ENCODE data around the gene PPP1R9B.

PPP1R9B gene

DNA sequence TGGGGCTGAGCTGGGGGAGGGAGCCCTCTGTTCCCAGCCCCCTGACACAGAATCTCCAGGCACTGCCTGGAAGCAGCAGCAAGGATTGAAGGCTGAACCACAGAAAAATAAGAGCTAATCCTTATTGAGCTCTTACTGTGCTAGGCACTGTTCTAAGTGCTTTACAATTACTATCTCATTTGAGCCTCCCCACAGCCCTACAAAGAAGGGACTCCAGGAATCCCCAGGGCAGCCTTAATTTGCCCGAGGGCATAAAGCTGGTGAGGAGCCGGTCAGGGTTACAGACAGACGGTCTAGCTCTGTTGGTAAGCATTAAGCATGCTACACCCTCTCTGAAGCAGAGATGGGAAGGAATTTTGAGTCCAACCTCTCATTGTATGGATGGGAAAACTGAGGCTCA lies 27.5 kb downstream of the PPP1R9B start:
- peak; percentile 12 for DNase-seq

DNA sequence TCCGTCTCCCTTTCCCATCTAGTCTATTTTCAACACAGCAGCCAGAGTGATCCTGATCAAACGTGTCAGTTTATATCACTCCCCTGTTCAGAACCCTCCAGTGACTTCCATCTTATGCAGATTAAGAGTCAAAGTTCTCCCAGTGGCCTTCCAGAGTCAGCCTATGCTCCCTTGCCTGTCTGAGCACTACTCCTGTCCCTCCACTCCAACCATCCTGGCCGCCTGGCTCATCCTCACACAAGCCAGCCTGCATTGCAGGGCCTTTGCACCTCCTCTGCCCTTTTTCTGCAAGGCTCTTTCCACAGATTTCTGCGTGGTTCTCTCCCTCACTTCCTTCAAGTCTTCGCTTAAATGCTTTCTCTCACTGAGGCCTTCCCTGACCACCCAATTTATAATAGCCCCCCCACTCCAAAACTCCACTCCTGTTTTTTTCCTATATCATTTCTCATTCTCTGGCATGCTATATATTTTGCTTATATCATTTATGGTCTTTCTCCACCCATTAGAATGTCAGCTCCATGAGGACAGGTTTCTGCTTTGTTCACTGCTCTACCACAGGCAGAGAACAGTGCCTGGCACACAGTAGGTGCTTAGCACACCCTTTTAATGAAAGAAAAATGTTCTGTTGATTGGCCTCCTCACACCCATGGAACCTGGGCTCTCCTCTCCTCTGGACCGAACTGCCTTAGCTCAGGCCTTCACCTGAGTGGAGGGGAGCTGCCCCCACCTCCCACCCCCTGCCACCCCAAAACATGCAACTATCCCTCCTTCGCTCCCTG lies 29.8 kb downstream of the PPP1R9B start:
- peak; percentile 4 for DNase-seq

DNA sequence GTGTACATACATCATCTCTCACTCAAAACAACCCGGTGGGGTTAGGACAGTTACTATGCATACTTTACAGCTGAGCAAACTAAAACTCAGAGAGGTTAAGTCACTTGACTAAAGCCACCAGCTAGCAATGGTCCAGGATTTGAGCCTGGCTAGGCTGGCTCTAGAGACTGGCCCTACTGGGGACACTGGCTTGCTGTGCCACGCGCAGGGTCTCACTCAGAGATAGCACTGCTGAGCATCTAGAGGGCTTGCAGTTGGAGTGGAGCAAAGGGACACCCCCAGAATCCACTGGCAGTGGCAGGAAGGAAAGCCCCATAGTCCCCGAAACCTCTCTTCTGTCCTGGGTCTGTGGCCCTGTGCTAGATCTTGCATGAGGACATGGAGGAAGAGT lies 31.7 kb downstream of the PPP1R9B start:
- DNase-seq, result no peak

DNA sequence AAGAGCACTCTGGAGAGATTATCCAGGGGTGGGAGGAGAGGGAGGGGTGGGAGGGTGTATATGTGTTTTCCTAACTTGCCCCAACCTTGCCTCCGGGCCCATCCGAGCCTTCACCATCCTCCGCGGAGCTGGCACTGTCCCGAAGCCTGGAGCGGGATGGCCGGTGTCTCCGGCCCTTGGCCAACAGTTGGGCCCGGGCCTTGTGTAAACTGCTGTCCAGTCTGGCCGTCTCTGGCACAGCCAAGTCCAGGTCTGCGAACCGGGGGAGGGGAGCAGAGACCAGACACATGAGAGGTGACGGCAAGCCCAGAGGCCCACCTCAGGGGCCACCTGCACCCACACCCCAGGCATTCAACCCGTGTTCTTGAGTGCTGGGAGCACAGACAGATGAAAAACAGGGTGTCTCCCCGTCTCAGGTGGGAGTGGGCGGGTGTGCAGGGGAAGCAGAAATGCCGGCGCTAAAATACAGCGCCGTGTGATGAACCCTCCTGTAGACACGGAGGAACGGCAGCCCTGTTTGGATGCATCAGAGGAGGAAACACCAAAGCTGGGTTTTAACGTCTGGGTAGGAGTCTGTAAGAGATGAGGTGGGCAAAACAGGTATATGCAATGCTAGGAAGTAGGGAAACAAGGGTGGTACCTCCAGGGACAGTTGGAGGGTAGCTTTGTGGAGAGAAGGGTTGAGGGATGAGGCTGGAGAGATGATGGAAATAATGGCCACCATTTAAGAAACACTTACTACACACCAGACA lies 32.2 kb downstream of the PPP1R9B start:
- no peak for DNase-seq

DNA sequence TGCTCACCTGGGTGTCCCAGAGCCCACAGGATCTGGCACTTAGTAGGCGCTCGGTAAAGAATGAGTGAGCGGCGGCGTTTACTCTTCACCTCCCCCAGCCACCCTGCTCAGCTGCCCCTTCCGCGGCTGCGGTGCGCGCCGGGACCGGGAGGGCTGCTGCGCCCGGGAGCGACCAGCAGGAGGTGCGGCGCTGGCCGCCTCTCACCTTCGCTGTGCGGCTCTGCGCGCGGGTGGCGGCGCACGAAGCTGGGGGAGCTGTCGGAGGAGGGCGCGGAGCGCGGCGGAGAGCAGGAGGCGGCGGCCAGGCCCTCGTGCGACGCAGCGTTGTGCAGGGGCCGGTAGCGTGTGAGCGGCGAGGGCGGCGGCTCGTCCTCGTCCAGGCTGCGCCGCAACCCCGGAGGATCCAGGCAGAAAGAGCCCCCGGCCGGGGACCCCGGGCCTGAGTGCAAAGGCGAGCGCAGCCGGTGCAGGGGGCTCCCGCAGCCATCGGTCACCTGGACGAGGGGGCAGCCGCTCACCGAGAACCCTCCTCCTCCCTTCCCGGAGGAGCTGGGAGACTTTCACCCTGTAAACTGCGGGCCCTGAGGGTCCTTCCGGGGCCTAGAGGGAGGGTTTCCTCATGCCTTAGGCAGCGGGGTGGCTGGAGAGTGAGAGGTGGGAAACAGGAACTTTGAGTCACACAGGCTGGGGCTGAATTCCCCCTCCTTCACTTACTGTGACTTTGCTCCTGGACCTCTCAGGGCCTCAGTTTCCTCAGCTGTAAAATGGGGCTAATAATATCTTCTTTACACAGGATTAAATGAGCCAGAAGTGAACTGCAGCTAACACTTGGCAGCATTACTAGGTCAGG lies 33.0 kb downstream of the PPP1R9B start:
- DNase-seq, result peak; percentile 80

DNA sequence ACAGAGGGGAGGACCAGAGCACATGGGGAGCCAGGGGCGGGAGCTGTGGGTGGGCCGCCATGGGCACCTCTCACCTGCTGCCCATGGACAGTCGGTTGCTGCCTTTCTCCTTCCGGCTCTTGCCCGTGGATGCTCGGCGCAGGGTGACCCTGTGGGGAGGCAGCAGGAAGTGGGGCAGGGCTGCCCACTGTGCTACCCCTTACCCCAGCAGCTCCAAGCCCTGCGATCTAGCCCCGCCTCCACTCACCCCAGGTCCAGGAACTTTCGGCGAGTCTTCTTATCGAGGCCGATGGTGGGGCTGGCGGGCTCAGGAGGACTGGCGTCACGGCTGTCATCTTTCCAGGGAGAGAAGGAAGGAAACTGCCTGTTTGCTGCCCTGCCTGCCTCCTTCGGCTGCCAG lies 34.7 kb downstream of the PPP1R9B start:
- DNase-seq, result peak; percentile 3

DNA sequence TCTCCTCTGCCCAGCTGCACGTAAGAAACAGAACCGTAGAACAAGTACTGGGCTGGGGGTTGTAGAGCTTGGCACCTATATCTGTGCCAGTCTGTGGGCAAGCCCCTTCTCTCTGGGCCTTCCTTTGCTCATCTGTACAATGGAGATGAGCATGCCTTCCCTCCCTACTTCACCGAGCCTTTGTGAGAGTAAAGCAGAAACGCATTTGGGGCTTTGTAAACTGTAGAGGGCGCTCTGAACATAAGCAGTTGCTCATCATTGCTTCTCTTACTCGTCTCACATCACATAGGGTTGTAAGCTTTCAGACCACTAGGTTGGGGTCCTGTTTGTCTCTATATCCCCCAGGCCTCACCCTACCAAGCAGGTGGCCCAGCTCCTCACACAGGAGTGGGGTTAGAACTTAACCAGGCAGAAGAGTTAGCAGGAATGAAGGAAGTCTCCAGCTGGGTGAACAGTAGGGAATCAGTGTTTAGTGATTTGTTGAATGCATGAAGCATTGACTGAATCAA lies 35.6 kb downstream of the PPP1R9B start:
- DNase-seq, result peak; percentile 65

DNA sequence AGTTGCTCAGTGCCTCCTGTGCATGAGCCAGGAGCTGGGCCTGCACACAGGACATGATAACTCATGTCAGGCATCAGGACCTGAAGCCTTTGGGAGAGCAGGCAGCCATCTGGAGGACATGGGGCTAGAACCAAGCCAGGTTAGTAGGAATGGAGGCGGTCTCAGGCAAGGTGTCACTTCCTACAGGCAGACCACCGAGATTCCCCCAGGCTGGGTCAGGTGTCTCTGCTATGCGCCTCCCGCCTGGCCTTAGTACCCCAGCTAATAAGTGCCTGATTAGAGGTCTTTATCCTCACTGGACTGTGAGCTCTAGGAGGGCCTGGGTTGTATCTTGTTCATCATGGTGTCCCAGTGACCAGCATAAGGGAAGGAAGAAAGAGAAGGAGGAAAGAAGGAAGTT lies 36.1 kb downstream of the PPP1R9B start:
- DNase-seq, result no peak

DNA sequence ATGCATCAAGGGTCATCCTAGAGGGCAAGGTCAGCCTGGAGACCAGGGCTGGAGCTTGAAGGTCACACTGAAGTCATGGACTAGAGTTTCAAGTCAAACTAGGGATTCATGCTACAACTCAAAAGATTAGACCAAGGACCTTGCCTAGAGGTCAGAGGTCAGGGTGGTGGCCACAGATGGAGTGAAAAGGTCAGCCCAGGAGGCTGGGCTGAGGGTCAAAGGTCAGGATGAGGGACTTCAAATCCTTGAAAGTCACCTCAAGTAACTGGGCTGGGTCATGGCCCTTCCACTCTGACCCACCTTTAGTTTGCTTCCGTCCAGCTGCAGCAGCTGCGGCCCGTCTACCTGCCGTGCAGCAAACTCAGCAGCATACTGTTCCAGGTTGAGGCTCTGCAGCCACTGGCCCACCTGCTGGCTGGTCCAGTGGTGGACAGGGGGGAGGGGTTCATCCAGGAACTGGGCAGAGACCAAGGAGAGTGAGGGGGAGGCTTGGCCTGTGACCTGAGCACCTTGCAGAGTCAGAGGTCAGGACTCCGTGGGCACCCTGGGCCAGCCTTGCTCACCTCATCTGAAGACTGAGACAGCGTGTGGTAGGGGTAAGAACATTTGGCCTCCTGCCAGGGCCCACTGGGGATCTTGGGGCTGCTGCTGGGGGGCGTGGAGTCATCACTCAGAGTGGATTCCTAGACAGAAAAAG lies 36.7 kb downstream of the PPP1R9B start:
- no peak for DNase-seq

DNA sequence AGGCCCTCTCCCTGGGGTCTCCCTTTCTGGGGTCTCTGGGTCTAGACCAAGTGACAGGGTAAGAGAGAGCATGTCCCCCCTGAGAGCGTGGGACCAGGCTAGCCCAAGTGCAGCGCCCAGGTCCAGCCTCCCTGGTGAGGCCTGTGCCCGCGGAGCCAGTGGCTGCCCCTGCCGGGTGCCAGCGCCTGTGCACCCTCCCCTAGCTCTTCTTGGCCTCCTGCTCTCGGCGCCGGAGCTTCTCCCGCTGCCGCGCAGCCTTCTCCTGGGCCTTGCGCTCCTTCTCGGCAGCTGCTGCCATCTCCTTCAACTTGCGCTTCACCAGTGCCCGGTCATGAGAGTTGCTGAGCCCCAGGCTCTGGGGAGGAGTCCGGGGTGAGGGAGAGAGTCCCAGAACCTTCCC lies 37.8 kb downstream of the PPP1R9B start:
- no peak for DNase-seq

DNA sequence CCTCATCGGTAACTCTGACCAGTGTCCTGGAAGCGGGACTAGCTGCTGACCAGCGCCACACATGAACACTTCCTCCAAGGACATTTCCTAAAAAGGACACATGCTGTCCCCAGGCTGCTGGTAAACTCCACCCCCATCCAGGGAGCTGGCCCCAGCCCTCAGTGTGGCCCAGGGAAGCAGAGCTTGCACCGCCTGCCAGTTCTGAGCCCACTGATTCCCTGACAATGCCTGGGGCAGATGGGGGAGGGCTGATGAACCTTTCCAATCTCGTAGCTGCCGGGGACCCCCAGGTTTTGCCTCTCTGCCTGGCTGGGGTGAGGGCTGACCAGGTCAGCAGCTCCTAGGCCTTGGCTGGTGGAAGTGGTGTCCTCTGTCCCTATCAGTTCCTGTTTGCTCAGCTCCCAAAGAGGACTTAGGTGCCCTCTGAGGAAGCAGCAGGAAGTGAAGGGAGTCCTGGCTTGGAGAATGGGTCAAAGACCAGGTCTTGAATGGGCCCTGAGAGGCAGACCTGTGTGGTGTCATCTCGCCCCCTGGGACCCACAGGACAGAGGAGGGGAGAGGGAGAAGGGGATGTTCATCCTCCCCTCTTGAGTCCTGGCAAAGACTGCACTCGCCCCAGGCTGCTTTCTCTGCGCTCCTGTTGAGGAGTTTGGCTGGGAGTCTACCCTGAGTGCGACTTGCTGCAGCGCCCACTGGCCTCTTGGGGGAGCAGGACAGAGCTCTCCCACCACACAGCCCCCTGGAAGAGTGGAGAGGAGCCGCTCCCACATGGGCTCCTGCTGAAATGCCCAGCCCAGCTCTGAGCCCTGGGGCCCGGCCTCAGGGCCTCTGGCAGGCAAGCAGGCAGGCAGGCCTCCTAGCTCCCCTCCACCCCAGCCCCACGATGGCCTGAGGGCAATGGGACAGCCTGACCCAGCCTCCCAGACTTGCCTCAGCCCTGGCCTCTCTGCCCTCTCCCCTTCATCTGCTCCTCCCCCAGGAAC lies 38.5 kb downstream of the PPP1R9B start:
- DNase-seq, result no peak

DNA sequence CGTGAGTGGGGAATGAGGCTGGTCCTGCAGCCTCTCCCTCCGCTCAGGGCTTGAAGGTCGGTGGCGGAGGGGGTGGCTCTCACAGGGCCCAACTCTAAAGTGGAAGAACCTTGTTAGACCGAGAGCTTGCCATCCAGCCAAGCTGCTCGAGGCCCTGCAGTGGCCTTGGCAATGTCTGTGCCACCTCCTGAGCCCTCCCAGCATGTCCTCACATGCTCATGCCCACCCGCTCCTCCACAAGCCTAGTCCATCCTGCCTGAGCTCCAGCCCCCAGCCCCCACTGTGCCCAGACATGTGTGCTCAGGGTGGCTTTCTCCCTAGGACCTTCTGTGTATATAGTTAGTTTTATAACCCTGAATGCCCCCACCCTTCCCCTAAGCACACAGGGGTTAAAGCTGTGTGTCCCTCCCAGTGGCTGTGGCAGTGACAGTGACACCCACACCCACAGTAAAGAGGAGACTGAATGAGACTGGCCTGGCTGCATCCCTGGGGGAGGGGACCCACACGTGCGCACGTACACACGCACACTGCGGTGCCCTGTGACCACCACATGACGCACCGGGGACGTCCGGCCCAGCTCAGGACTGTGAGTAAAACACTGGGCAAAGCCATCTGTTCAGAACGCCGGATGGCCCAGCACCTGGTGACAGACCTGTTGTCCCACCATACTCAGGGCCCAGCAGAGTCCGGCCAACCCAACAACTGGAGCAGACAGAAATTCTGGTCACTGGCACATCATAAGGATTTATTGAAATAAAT lies 39.7 kb downstream of the PPP1R9B start:
- no peak for DNase-seq

DNA sequence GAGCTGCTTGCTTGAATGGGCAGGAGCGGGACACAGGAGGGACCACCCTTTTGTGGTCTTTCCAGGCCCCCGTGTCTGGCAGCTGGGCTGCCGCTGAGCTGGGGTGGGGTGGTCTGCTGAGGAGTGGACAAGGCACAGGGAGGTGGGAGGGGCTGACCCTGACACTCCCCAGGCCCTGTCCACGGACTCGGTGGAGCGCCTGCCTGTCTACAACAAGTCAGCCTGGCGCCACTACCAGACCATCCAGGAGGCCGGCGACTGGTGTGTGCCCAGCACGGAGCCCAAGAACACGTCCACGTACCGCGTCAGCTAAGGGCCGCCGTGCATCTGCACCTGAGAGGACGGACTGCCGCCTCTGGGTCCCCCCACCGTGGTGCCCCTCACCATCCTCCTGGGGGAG lies 40.7 kb downstream of the PPP1R9B start:
- DNase-seq, result no peak

DNA sequence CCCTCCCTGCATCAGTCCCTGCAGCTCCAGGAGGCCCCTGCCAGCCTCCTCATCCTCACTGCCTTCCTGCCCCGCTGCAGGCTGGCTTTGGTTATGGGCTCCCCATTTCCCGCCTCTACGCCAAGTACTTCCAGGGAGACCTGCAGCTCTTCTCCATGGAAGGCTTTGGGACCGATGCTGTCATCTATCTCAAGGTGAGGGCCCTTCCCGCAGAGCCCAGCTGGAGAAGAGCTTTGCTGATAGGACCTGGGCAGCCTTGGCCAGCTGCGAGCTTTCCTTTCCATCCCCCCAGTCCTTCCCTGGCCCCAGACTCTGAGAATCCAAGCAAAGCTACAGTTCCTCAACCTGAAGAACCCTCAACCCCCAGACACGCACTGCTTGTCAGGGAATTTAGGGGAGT lies 41.3 kb downstream of the PPP1R9B start:
- DNase-seq, result no peak

DNA sequence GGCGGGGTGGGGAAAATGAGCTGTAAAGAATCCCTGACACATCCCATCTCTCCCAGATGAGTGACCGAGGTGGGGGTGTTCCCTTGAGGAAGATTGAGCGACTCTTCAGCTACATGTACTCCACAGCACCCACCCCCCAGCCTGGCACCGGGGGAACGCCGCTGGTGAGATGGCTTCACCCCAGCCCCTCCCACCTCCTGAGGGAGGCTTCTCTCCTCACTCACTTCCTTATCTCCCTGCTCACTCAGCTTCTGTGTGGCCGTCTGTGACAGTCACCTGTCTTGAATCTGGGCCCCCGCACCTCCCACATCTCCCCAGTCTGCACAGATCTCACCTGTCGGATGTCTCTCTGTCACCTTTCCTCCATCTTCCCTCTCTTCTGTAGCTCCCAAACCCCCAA lies 41.9 kb downstream of the PPP1R9B start:
- no peak for DNase-seq

DNA sequence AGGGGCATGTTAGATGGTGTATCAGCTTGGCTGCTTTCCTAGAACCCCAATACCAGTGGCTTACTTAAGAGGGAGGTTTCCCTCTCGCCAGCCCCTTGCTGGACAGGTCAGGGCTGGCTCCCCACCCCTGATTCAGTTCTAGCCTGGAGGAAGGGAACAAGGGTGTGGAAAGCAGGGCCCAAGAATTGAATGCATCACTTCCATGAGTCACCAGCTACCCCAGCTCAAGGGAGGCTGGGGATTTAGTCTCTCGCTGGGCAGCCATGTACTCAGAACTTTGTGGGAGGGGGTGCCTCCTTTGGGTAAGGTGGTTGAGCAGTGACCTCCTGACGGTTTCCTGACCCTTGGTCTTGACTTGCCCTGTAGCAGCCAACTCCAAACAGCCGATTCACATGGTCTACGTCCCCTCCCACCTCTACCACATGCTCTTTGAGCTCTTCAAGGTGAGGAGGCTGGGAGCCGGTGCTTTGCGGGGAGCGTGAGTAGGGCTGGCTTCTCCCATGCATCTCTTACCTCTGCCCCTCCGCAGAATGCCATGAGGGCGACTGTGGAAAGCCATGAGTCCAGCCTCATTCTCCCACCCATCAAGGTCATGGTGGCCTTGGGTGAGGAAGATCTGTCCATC lies 42.6 kb downstream of the PPP1R9B start:
- no peak for DNase-seq

DNA sequence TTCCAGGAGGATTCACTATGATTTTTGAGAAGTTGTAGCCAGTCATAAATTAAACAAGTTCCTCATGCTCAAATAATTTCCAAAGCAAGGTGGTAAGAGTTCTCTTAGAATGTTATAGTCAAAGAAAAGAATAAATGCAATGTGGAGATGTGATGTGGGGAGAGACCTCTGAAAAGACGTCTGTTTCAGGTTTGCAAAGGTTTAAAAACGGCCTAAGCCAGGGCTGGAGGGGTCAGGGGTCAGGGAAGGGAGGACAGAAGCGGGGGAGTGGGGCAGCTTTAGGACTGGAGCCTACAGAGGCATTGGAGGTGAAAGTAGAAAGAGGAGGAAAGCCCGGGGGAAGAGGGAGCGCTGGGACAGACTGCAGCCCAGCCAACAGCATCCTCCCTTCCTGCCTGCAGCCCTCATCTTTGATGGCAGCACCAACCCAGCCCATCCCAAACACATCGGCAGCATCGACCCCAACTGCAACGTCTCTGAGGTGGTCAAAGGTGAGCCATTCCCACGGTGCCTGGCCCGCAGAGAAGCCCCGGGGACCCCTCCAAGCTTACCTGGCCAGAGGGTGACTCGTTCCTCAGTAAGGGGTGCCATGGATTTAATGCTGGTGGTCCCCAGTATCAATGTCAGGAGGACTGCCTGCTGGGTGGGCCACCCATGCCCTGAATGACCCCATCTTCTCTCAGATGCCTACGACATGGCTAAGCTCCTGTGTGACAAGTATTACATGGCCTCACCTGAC lies 43.9 kb downstream of the PPP1R9B start:
- no peak for DNase-seq

DNA sequence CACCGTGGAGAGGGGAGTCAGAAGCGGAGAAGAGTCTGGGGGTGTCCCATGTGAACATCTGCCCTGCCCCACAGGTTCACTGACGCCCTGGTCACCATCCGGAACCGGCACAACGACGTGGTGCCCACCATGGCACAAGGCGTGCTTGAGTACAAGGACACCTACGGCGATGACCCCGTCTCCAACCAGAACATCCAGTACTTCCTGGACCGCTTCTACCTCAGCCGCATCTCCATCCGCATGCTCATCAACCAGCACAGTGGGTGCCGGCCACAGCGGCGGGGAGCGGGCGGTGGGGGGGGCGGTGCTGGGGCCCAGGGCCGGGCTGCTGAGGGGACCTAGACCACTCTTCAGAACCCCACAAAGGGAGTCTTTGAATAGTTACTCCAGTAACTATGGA lies 44.7 kb downstream of the PPP1R9B start:
- DNase-seq, result no peak

DNA sequence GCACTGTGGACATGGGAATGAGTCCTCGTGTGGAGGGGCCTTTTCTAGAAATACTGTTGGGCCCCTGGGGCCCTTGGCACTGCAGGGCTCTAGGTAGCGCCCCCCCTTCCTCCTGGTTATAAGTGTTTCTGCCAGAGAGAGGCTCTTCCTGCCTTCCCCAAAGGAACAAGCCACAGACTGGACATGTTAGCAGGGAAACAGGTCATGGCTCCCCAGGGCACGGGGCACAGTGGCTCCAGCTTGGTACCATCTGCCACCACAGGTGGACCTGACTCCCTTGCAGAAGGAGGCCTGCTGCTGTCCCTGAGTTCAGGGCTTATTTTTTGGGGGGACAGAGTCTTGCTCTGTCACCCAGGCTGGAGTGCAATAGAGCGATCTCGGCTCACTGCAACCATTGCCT lies 46.5 kb downstream of the PPP1R9B start:
- no peak for DNase-seq
